HG03571 (cell line): ENCODE results near the gene MTCL1.

Experiments
- ATAC-seq: cut with Tn5 transposase; IDR thresholded peaks from one replicate; pipeline ENCODE4 v1.9.1; 2021; ENCODE audit not compliant: unreplicated experiment

MTCL1 gene

GRCh38 chr18:8806100-8806797 lies 100.9 kb downstream of the MTCL1 start:
- ATAC-seq, result no peak

DNA sequence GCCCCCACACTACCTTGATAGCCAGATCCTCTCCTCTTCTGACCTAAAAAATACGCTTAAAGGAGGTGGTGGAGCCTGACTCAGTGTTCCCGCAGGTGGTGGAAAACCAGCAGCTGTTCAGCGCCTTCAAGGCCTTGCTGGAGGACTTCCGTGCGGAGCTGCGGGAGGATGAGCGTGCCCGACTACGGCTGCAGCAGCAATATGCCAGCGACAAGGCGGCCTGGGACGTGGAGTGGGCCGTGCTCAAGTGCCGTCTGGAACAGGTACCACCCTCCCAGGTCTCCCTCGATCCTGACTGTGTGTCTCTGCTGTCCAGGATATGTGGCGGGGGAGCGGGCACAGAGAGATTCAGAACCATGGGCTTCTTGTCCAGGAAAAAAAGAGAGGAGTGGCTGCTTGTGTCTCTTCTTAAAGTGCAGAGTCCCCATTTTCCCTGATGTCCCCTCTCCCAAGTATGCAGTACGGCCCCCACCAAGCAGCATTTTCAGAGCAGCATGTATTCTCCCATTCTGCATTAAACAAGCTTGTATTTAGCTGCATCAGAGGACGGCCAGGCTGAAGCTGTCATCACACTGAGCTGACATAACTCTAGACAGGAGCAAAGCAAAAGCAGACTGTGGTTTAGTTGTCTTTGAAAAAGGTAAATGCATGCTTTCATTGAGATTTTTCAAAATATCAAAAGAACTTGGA lies 101.6 kb downstream of the MTCL1 start:
- no peak for ATAC-seq

GRCh38 chr18:8807488-8807805 lies 102.1 kb downstream of the MTCL1 start:
- ATAC-seq, result no peak

GRCh38 chr18:8808001-8808400 lies 102.6 kb downstream of the MTCL1 start:
- ATAC-seq, result no peak

- no peak for ATAC-seq
Measured at GRCh38 chr18:8809514-8809913, 104.2 kb downstream of the MTCL1 start.

DNA sequence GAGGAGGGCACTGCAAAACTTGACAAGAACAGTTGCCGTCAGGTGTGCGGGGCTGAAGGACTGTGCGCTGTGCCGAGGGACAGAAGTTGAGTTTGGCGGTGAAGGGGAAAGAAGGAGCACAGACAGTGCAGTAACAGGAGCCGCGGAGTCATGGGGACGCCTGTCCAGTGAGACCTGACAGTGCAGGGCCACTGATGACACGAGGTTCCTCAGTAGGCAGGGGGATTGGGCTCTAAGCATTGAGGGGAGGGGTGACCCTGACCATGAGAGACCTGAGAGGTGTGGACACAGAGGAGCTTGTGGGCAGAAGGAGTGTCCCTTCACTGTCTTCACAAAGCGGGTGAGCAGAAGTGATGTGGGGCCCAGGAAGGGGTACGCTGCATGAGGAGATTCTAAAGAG lies 104.8 kb downstream of the MTCL1 start:
- ATAC-seq, result no peak

DNA sequence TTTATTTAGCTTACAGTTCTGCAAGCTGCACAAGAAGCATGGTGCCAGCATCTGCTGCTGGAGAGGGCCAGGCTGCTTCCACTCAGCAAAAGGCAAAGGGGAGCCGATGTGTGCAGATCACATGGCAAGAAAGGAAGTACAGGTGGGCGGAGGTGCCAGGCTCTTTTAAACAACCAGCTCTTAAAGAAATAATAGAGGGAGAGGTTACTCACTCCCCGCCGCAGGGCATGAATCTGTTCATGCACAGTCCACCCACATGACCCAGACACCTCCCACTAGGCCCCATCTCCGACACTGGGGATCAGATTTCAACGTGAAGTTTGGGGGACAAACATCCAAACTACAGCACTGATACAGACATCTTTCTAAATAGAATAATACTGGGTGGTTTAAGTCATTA lies 105.8 kb downstream of the MTCL1 start:
- ATAC-seq, result no peak

- ATAC-seq, result no peak
Measured at GRCh38 chr18:8812631-8813030, 107.3 kb downstream of the MTCL1 start.

GRCh38 chr18:8813611-8814010 lies 108.3 kb downstream of the MTCL1 start:
- ATAC-seq, result no peak

- ATAC-seq, result no peak
Measured at GRCh38 chr18:8814206-8814605, 108.8 kb downstream of the MTCL1 start.

DNA sequence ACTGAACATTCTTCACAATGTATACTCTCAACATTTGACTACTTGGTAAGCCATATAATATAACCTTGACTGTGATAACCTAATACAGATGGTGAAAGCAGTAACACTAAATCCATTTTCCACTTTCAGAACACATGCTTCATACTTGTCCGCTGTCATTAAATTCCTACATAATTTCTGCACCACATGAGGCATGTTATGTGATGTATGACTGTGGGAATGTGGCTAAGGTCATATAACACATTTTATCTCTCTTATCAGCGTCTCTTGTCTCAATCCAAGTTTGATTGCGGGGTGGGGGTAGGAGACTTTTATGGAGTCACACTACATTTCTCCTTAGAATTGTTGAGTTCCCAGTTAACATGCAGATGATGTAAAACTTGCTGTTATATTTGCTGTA lies 110.9 kb downstream of the MTCL1 start:
- no peak for ATAC-seq

- no peak for ATAC-seq
Measured at GRCh38 chr18:8816816-8817215, 111.5 kb downstream of the MTCL1 start.

DNA sequence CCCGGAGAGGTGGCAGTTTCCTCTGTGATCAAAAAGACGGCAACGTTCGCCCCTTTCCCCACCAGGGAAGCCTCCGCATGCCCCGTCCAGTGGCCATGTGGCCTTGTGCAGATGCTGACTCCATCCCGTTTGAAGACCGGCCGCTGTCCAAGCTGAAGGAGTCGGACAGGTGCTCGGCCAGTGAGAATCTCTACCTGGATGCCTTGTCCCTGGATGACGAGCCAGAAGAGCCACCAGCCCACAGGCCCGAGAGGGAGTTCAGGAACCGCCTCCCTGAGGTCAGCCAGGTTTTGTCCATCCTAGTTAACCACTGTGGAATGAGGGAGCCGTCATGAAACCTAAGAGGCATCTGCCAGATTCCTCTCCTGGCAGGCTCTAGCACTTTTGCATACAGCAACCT lies 113.6 kb downstream of the MTCL1 start:
- no peak for ATAC-seq

DNA sequence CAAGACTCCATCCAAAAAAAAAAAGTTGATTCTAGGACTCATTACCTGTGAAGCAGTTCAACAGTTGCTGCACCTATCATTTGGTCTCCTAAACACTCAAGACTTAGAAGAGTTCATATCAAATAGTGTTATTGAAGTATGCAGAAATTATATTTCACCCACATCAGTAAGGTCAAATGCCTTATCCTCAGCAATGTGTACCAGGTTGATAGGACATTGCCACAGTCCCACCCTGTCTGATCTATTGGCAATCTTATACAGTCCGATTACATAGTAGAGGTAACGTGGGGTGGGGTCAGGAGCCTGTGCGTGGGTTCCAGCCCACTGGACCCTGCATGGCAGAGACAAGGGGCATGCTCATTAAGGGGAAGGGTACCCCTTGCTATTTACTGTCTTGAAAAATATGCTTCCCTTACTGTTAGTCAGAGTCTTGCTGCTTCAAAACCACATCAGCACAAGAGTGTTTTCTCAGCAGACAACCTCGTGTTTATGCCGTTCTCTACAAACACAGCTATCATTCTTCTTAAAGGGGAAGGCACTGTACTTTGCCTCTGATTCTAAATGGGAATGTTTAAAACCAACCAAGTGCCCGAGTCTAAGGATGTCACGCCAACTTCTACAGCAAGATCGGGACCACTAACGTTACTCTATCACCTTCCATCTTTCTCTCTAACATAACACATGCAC lies 115.2 kb downstream of the MTCL1 start:
- ATAC-seq, result no peak

DNA sequence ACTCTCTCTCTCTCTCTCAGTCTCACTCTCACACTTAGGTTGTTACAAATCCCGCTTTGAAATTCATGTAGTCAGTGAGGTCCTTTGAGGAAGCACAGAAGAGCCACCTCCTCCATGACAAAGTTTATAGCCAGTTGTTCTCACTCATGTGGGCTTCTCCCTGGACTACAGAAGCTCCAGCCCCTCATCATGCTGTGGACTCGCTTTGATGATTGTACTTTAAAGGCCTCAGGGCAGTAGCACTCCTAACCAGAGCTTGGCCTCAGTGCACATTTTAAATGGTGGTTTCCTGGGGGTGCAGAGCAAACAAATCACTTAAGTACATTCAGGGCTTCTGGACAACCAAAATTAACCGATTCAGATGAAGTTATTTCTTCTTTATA lies 115.7 kb downstream of the MTCL1 start:
- ATAC-seq, result no peak

GRCh38 chr18:8821531-8821930 lies 116.2 kb downstream of the MTCL1 start:
- ATAC-seq, result no peak

- no peak for ATAC-seq
Measured at GRCh38 chr18:8822643-8823042, 117.3 kb downstream of the MTCL1 start.

- no peak for ATAC-seq
Measured at GRCh38 chr18:8823530-8823929, 118.2 kb downstream of the MTCL1 start.

DNA sequence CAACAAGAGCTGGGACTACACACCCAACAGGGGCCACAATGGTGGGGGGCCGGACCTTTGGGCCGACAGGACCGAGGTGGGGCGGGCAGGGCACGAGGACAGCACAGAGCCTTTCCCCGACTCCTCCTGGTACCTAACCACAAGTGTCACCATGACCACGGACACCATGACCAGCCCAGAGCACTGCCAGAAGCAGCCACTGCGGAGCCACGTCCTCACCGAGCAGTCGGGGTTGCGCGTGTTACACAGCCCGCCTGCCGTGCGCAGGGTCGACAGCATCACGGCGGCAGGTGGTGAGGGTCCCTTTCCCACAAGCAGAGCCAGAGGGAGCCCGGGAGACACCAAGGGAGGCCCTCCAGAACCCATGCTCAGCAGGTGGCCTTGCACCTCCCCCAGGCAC lies 119.5 kb downstream of the MTCL1 start:
- ATAC-seq, result no peak

DNA sequence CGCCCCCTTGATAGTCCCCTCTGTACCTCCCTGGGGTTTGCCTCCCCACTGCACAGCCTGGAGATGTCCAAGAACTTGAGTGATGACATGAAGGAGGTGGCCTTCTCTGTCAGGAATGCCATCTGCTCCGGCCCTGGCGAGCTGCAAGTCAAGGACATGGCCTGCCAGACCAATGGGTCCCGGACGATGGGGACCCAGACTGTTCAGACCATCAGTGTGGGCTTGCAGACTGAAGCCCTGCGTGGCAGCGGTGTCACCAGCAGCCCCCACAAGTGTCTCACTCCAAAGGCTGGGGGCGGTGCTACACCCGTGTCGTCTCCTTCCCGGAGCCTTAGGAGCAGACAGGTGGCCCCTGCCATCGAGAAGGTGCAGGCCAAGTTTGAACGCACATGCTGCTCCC lies 119.9 kb downstream of the MTCL1 start:
- ATAC-seq, result no peak

- no peak for ATAC-seq
Measured at GRCh38 chr18:8825729-8826375, 120.5 kb downstream of the MTCL1 start.

DNA sequence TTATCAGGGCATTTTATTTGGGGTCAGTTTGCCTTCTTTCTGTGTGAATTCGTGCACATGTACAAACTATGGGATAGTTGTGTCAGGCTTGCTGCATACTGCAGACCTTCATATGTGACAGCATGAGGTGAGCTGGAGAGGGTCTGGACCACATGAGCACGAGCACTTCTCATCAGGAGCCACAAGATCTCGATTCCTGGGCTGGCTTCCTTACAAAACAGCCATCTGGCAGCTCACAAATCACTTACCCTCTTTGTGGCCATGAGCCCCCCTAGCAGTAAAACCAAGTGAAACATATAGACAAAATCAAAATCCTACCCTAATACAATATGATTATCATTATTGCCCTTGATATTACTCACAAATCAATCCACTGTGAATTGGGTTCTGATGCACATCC lies 121.2 kb downstream of the MTCL1 start:
- no peak for ATAC-seq
